Stimulated activated CD4-positive, alpha-beta T cell treated with anti-CD3 and anti-CD28 coated beads, Interleukin-15, amount 100 ng/mL, for 1 hour (primary cell): Measurements from ENCODE around the gene CHKB.

ENCODE experiments used
- DNase-seq, 2 donors: peaks; one replicate each; pipeline ENCODE4 v3.0.0-alpha.2; 2020; ENCODE audit warnings: low read depth in 1 of 2, low spot score in 1 of 2

Gene CHKB

DNA sequence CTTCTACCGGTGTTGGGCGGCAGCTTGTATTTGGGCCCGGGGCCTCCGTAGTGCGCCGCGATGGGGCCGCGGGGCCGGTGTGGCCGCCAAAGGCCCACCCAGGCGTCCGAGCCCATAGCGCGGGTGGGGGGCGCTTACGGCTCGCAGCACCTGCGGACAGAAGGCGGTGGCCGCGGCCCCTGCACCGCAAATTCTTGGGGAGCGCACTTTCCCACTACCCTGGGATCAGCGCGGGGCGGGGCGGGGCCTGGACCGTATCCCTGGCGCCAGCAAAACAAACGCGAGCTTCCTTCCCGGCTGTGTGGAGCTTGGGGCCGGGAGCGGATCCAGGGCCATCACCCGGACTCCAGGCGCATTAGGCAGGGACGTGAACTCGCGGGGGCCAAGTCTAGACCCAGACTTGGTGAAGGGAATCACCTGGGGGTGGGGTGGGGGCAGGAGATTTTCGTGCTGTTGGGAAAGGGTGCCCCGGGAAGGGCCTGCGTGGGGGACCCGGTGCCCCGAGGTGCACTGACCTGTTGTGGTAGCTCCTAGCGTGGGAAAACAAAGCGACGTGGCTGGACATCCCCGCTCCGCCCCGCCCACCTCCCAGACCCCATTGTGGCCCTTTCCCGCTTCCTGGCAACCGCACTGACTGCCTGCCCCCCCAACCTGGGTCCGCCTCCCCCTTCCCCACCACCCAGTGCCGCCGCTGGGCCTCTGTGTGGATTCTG lies 50.5 kb downstream of the CHKB start:
- no peak for DNase-seq

DNA sequence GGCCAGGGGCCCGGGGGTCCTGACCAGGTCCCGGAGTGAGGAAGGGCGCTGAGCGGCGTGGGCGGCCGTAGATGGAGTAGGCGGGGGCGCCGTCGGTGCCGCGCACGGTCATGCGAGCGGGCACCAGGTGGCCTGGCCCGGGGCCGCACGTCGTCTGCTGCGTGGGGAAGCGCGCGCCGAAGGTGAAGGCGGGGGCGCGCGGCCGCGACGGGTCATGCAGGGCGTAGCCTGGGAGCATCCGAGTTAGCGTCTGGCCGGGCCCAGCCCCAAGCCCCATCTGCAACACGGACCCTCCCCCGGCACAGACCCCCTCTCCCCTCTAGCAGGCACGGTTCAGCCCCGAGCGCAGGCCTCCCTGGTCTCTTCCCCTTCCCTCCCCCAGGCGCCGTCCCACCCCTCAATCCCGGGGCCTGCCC lies 51.1 kb downstream of the CHKB start:
- DNase-seq: peak; percentile 50 to 61

DNA sequence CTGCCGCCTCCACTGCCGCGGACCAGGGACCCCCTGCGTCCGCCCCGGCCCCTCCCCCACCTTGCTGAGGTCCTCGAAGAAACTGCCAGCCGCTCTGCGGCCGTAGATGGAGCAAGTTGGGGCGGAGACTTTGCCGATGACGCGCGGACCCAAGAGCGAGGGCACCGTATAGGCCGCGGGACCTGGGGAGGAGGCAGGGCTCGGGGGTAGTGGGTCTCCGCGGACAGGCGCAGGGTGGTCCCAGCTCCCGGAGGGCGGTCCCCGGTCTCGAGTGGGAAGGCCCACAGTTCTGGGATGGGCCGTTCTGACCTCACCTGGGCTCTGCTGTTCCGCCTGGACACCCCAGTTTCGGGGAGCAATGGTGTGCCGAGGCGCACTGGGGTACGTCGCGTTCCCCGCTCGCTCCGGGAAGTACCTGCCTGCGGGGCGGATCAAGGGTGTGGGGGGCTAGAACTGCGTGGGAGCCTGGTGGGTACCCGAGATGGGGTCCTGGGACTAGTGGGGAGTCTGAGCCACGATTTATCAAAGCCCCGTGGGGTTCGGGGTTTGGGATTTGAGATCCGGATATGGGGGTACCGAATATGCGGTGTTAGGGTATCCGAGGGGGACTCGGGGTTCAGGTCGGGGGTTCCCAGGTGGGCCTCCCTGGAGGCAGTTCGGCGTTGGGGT lies 51.6 kb downstream of the CHKB start:
- DNase-seq: peak; percentile 65 to 67

DNA sequence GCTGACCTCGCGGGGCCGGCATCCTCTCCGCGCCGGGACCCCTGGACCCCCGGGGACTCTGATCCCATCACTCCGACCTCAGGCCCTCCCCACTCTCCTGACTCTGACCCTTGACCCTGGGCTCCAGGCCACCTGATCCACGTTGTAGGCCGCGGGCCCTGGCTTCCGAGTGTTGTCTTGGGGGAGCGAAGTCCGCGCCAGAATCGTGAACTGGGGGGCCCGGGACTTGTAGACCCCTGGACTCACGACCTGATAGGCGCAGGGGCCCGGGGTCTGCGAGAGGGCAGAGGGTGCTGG lies 52.1 kb downstream of the CHKB start:
- no peak for DNase-seq

DNA sequence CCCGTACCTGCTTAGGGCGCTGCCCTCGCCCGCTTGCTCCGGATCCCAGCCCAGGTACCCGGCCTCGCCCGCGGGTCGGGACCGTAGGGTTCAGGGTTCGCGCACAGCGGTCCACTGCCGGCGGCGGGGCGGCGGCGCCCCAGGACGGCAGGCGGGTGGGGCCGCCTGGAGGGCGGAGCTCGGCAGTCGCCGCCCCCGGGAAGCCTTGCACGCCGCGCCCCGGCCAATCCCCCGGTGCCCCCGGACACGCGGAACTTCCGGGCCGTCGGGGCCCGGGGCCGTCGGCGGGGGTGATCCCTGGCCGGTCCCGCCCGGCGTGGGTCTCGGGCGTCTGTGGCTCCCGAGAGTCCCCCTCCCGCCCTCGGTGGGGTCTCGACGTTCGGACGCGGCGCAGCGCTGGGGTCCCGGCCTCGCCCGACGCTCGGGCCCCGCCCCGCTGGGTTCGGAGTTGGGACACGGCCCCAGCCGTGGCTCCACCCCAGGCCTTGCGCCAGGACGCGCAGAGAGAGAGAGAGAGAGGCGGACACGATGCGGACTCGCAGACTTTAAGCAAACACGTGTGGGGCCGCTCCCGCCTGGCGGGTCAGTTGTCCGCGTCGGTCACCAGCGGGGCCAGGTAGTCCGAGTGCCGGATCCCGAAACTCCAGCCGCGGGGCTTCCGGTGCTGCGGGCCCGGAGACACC lies 52.6 kb downstream of the CHKB start, which contains the start of gene TYMP:
TYMP (minus strand) TSS at position 116 of the 683 bp plus-strand sequence. CDS start 303 bp downstream, outside the sequence.
- peak; percentile 54 to 64 for DNase-seq

DNA sequence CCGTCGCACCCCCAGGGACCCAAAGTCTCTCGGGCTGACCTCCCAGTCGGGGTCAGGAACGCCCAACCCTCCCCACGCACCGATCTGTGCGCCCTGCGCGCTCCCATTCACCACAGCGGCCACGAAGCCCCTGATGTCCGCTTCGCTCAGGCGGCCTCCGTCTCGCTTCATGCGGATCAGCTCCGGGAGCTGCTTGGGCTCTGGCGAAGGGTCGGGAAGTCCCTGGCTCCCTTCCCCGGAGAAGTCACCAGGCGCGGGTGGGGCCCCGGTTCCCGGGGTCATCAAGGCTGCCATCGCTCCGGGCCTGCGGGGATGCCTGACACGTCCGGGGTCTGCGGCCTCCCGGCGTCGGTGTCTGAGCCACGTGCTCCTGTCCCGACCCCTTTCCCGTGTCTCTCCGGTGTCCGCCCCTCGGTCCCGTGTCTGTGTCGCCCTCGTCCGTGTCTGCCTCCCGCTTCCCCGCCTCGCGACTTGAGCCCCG lies 53.2 kb downstream of the CHKB start:
- no peak for DNase-seq
